NK-92 treated with Interleukin-12 subunit alpha and Interleukin-12 subunit beta, amount 100 ng/mL, for 24 hours (cell line): ENCODE results near the gene CCDC92B.
"Not testable (repeated sequence)": the region's sequence is repeated elsewhere in the genome, so short reads cannot be mapped to it uniquely, and the experiment has no call there.

Source experiments
- DNase-seq: peaks from one replicate; lab custom pipeline; 2025; lab: John Stamatoyannopoulos, UW

Gene CCDC92B

DNA sequence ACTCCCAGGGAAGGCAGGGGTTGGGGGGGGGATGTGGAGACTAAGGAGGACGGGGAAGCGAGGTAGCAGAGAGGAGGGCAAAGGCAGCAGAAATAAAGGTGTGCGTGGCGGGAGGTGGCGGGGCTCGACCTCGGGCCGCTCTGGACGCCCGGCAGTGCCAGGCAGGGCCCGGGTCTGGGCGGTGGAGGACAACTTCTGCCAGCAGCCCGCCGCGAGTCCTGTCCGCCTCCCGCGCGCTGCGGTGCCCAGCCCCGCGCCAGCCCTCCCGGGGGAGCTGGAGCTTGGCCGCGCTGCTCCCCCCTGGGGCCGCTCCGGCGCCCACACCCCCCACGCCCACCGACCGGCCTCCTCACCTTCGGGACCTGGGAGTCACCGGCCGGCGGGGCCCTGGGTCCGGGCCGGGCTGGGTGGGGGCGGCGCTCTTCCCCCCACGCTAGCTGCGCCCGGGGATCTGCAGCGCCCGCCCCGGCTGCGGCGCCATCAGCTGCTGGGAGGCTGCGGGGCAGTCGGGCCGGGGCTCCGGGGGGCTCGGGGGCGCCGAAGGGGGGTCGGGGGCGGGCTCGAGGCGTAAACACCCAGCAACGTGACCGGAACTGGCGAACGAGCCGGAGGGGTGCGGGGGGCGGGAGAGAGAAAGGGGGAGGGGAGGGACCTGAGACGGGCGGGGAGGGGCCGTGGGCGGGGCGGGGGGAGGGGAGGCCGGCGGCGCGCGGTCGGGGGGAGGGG, at the start of gene CCDC92B:
Gene CCDC92B, minus strand, starts transcription at position 595 of the 726 bp plus-strand sequence. CDS start 14,507 bp downstream, outside the sequence.
- DNase-seq: no peak

DNA sequence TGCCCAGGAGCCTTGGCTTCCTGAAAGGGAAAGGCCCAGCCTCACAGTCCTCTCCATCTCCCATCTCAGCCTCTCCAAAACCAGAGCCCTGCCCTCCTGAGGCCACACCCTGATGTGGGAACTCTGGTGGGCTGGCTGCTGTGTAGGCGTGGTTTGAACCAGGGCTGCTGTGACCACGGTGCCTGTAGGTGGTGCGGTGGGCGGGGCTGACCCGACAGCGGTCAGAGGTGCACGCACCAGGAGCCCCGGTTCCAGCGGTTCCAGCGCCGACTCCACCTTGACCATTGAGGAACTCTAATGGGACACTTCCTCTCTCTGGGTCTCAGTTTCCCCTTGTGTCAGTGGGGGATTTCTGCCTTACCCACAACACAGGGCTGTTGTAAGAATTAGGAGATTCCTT, 49.2 kb upstream of the CCDC92B start:
- DNase-seq: no peak

DNA sequence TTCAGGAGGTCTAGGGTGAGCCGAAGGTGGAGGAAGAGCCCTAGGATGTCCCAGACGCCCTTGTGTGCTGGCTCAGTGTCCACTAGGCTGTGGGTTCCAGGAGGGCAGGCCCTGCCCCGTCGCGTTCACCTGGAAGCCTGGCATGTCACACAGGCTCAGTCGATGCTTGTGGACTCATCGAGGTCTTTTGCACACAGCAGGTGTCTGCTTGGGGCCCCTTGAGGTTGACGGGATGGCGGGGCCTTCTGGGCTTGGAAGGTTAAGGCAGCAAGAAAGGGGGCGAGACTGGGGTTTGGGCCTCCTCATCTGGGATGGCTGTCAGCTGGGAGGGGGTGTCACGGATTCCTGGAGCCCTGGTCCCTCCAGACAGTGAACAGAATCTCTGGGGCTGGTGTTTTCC, 48.7 kb upstream of the CCDC92B start:
- no peak for DNase-seq

DNA sequence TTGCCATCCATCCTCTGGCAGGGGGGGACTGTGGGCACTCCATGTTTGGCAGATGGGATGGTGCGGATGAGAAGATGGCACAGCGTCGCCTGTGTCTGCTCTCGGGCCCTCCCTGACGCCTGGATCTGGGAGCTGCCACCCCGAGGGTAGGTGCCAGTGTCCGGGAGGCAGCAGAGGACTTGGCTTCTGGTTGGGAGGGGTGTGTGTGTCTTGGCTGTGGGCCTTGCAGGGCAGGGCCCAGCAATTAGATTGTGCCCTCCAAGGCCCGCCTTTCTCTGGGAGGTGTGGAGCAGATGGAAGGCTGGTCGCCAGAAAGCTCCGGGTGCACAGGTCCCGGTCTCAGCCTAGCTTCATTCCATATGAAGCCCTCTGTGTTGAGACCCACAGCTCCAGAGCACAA, 48.2 kb upstream of the CCDC92B start:
- no peak for DNase-seq

DNA sequence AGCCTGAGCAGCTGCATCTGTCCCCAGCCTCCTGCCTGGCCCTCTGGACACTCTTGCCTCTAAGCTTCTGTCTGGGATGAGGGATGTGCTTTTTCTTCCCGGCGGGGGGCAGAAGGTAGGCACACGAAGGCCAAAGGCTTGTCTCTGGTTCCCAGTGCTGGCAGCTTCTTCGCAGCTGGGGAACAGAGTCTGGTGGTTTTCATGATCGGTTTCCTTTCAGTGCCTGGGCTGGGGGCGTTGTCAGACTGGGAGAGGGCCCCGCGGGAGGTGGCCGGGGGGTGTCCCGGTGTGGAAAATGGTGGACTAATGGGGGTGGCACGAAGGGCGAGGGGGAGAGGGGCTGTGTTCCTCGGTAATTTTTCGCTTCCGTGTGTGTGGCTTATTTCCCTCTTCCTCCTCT, 47.8 kb upstream of the CCDC92B start:
- DNase-seq: no peak

DNA sequence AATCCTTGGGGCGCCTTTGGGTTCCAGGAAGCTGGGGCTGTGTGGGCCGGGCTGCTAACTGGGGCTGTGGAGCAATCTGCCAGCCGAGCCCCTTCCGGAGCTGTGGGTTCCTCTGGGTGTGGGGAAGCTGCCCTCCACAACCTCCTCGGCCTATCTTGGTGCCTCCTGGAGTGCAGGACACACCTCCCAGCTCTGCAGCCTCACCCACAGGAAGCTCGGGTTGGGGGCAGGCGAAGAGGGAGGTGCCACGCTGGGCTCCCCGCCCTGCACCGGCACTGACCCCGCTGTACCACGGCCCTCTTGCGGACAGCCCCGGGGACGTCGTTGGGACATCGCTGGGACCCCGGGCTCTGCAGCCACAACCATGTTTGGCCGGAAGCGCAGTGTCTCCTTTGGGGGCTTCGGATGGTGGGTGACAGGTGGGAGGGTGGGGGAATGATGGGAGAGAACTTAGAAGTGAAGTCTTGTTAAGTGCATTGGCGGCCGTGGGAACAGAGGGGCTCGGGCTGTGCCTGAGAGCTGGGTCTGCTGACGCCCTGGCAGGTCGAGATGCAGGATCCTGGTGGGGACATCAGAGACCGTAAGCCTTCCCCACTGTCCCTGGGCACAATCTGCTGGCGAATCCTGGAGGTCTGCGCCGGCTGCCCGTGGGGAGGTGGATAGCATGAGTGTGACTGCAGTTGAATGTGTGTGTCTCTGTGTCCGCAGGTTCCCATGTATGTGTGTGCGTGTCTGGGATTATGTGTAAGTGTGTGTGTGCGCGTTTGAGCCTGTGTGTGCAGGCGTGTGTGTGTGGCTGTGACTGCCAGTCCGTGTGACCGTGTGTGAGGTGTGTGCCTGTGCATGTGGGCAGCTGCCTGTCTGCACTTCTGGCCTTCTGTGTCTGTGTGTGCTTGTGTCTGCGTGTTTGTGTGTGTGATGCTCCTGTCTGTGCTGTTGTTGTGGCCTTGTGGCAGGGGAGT, 47.0 kb upstream of the CCDC92B start, which contains the start of gene RAP1GAP2:
Gene RAP1GAP2, plus strand, starts transcription at position 275 of the 962 bp plus-strand sequence. Its CDS starts 90 bp downstream, at position 365.
- DNase-seq: peak; percentile 36

DNA sequence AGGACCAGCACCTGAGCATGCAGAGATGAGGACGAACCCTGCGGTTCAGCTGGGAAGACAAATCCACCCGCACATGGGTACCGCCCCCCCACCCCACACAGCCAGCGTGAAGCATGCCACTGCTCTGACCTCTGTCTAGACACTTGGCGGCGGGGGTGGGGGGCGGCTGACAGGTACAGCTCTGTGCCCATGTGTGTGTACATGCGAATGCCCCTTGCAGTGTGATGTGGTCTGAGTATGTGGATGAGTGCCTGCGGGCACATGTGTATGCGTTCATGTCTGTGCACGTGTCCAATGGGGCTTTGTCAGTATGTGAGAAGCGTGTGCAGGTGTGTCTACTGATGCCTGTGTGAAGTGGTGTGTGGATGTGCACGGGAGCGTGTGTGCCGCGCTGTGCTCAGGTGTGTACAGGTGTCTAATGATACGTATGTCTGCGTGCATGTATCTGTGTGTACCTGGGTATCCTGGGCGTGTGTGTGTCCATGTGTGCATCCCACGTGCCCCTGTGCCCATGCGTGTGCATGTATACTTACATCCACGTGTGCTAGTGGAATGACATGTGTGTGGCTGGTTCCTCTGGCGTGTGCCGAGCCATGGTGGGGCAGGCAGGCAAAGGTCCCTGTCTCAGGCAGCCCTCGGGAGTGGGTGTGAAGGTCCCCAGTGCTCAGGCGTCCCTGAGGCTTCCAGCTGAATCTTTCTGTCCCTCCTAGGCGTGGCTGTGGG, 46.1 kb upstream of the CCDC92B start:
- DNase-seq: no peak

DNA sequence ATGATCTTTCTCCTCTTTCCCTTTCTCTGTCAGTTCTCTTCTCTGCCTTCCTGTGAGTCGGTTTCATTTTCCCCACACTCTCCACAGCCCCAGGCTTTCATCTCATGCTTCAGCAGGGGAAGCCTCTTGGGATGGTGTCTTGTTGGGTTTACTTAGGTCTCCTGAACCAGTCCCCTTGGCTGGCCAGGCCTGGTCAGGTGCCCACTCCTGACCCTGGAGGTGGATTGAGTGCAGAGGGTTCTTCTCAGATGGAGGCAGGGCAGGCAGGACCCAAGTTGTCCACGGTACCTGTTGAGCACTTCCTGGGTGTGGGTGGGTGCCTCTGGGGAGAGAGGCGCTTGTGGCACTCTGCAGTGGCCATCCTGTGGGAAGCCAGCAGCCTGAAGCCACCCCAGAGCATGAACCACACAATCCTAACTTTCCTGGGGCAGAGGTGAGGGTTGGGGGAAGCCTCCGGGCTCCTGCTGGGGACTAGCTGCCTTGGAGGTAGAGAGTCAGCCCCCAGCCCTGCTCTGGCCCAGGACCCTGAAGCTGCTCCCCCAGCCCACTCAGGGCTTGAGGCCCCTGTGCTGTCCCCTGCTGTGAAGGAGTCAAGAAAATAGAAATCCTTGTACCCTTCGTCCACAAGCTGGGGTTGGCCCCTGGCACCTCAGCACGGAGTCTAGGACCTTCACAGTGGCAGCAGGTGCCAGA, 44.8 kb upstream of the CCDC92B start:
- DNase-seq: no peak

DNA sequence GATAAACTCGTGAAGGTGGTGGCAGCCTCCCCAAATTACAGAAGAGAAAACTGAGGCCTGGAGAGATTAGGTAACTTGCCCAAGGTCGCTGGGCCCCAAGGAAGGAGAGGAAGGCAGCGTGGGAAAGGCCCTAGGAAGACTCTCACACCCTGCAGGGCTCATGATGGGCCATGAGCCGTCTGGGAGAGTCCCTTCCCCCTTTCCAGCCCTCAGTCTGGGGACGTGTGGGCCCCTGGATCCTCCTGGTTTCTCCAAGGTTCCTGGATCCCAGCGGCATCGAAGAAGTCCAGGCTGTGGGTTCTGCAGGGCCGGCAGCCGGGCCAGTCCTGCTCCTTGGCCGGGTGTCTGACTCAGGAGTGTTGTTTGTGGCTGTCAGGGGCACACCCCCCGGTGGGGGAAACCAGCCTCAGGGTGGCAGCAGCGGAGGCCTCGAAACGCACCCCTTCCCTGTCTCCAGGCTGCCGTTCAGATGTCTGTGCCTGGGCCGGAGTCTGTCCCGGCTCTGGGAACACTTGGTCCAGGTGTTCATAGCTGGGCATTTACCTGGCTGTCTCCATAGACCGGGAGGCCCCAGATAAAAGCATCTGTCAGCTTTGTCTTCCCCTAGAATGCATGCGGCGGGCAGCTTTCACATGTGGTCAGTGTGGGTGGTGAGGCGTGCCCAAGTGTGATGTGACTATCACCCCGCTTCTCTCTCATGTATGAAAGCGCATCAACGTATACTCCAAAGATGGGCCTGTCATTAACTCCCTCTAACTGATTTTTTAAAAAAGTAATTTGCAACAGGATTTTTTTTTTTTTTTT, 43.1 kb upstream of the CCDC92B start:
- peak; percentile 38 for DNase-seq

DNA sequence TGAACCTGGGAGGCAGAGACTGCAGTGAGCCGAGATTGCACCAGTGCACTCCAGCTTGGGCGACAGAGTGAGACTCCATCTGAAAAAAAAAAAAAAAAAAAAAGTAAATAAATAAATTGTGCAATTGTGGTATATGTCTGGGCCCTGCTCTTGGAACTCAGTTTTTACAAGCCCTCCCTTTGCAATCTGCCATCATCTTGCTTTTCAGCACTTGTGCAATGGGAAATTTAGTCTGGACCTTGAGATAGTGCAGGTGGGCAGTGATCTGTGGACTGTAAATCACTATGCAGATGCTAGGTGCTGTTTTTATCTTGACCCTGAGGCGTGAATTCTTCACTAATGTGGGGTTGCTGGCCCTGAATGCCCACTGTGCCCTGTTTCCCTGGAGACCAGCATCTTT, 40.2 kb upstream of the CCDC92B start:
- DNase-seq: no peak

DNA sequence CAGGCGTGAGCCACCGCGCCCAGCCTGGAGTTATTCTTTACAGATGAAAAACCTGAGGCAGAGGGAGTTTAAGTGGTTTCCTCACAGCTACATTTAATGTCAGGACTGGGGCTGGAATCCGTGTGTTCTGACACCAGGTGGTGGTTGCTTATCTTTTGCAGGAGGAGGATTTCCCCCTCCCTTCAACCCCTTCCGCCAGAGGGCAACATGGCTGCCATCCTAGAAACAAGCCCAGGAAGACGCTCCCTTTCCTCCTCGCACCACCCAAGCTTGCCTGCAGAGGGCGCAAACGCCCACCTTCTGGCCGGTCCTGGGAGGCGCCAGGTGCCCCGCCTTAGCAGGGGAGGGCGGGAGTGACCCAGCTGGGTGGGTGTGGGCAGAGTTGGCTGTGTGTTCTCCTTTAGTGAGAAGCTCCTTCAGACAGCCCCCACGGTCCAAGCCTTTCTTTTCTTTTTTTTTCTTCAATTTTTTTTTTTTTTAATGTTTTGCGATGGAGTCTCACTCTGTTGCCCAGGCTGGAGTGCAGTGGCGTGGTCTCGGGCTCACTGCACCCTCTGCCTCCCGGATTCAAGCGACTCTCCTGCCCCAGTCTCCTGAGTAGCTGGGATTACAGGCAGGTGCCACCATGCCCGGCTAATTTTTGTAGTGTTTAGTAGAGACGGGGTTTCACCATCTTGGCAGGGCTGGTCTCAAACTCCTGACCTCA, 36.9 kb upstream of the CCDC92B start:
- DNase-seq: peak; percentile 28

DNA sequence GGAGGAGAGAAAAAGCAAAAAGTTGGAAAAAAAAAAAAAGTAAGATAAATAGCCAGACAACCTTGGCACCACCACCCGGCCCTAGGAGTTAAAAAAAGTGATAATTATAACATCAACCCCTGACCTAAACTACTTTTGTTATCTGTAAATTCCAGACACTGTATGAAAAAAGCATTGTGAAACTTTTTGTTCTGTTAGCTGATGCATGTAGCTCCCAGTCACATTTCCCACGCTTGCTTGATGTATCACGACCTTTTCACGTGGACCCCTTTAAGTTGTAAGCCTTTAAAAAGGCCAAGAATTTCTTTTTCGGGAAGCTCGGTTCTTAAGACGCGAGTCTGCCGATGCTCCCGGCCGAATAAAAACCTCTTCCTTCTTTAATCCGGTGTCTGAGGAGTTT, 35.9 kb upstream of the CCDC92B start:
- DNase-seq: not testable (repeated sequence)

DNA sequence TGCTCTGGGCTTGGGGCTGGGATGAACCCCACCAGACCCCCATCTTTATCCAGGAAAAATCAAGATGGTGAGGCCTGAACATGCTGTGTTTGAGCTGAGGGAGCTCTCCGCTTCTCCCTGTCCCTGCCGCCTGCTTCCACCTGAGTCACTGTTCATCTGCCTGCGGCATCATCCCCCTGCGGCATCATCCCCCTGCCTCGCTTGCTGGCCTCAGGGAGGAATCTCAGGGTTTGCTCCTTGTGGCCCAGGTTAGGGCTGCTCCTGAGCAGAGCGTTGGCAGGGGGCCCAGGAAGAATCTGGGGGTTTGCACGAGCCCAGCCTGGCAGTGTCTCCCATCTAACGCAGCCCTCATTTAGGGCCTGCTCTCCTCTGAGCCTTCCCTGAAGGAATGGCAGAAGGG, 35.4 kb upstream of the CCDC92B start:
- no peak for DNase-seq

DNA sequence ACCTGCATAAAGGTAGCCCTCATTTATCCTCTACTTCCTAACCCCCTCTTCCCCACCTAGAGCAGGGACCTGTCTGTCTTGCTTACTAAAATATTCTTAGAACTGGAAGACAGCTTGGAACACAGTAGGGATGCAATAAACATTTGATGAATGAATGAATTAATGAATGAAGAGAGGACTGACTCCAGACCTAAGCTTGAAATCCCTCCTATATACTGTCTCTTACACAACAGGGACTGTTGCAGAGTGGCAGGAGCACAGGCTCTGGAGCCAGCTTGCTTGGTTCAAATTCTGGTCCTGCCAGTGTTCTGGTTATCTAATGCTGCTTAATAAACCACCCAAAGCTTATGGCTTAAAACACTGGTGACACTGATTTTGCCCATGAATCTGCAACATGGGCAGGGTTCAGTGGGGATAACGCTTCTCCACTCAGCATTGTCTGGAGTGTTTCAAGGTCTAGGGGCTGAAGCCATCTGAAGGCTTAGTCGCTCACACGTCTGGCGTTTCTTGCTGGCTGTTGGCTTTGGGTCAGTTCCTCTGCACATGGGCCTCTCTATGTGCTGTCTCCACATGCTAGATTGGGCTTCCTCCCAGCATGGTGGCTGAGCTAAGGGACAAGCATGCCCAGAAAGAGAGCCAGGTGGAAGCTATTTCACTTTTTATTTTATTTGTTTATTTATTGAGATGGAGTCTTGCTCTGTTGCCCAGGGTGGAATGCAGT, 34.0 kb upstream of the CCDC92B start:
- no peak for DNase-seq

DNA sequence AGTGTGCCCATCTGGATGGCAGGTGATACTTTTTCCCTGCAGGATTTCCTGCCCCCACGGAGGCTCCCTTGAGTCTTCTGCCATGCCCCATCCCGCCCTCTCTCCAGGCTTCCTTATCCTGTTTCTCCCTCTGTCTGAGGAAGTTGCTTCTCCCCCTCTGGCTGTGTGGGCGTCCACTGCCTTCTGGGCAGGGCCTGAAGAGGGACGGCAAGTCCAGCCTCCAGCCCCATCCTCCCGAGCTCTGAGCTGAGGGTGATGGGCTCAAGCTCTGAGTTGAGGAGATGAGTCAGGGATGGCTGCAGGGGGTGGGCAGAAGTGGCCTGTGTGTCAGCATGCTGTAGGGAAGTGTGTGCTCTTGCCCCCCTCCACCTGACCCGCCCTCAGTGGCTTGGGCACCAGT, 32.6 kb upstream of the CCDC92B start:
- DNase-seq: no peak

DNA sequence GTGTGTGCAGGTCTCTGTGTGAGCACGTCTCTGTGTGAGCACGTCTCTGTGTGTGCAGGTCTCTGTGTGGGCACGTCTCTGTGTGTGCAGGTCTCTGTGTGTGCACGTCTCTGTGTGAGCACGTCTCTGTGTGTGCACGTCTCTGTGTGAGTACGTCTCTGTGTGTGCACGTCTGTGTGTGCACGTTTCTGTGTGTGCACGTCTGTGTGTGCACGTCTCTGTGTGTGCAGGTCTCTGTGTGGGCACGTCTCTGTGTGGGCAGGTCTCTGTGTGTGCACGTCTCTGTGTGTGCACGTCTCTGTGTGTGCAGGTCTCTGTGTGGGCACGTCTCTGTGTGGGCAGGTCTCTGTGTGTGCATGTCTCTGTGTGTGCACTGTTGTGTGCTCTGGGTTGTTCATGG, 32.1 kb upstream of the CCDC92B start:
- not testable (repeated sequence) for DNase-seq

DNA sequence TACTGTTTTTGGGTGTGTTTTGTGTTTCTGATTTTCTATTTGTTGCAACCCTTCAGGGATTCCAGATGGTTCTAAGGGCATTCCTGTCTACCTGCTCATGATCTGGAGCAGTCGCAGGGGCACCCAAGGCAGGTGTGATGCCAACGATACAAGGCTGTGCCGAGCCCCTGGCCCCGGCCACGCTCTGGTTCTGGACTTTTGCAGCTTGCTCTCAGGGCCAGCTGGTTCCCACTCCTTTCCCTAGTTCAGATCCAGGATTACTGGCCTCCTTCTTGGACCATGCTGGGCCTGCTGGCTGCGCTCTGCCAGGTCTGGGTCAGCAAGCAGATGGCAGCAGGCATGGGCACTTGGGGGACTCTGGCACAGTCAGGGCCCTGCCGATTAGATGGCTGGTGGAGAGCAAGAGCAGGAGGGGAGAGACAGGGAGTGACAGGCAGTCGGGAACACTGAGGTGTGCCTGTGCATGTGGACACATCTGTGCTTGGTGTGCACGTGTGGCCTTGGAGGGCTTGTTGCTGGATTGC, 31.5 kb upstream of the CCDC92B start:
- DNase-seq: no peak

DNA sequence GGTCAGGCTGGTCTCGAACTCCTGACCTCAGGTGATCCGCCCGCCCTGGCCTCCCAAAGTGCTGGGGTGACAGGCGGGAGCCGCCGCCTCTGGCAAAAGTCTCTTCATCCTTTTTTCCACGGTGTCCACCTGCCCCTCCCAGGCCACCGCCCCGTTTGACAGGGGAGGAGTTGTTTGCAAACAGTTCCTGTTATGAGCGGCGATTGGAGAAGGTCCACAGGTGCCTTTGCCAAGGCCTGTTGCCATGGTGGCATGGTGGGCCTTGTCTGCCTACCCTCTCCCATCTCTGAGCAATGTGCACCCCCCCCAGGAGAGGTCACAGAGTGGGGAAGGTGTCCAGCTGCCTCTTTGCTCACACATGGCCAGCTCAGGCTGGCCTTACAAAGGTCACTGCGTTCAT, 30.8 kb upstream of the CCDC92B start:
- DNase-seq: no peak

DNA sequence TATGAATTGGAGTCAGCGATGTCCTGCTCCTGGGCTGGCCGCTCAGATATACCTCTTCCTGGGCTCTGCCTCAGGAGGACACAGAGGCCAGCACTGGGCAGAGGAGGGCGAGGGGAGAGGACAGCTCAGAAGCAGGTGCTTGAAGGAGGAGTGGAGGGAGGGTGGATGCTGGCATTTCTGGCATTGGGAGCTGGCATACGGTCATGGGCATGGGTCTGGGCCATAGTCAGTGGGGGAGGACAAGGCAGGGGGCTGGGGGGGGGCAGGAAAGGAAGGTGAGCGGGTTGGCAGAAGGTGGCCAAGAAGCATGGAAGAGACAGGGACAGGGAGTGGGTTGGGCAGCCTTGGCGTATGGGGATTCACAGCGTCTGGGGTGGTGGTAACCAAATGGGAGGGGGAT, 30.1 kb upstream of the CCDC92B start:
- DNase-seq: no peak
